Spleen (tissue), 7 donors: ENCODE results near the gene MCC.

Source experiments
- CTCF ChIP-seq, 11 experiments: fragments of 200-600 bp in 7 of 11; fragments of 450-650 bp in 4 of 11; sonication (generic) in 4 of 11; IDR thresholded peaks in 8 of 11; conservative IDR thresholded peaks in 3 of 11; 1 replicate in 7 of 11; 2 replicates in 4 of 11; pipeline versions ENCODE4 v1.4.0 to v1.8.0; 2016 to 2021; ENCODE audit warnings: antibody characterized with exemption in 11 of 11, inconsistent platforms in 4 of 11, mild to moderate bottlenecking in 1 of 11
- POLR2A ChIP-seq, 3 donors: fragments of 450-650 bp; IDR thresholded peaks; one replicate each; pipeline ENCODE4 v1.5.1; 2017; ENCODE audit warnings: antibody characterized with exemption in 3 of 3, mild to moderate bottlenecking in 1 of 3
- donor health status: DM: no; HTN: no; CAD: no; lungs with moderate emphysema.
- donor health status: DM: no; HTN: no; CAD: no.
- donor health status: DM: no; HTN: no; CAD: no.

GRCh38 chr5:113162770-113163169 lies 325.5 kb downstream of the MCC start:
- TF ChIP-seq CTCF (IDR thresholded peaks at IDR 0.05 in 8 of 11, conservative IDR thresholded peaks at IDR 0.05 in 3 of 11) (no peak), POLR2A (IDR thresholded peaks at IDR 0.05) (no peak)
